Measurements from ENCODE around the gene MPRIP. TPM values are rescaled to one million over a fixed set of nuclear protein-coding genes. Genes with fewer than 3 reads are reported as not detected.

The MPRIP gene
- total and polyA plus RNA-seq, 2 of the 13 experiments (the other 11 are each of a cell fraction or from before 2014, with no cell fraction given): 50.2 to 52.4 TPM

GRCh38 chr17:17154981-17155380 lies 112.7 kb downstream of the MPRIP start:
- Histone ChIP-seq H3K36me3 (replicated peaks in 1 of 2; ENCODE audit: control insufficient read depth in 1 of 2, insufficient read depth in 2 of 2, low read length in 2 of 2) (peaks cover 18 to 70% of the 10 kb centered on the region in 2 experiments), H3K27me3 (ENCODE audit: control insufficient read depth in 1 of 2, insufficient read depth in 2 of 2, low read length in 2 of 2) (no peaks in the 10 kb centered on the region), H3K27ac (ENCODE audit: extremely low read length, insufficient read depth, low read length) (no peak overlapping the region), H3K4me3 (replicated peaks in 1 of 3; ENCODE audit: insufficient read depth in 1 of 3, low read depth in 2 of 3, low read length in 3 of 3) (no peak overlapping the region), H3K4me1 (ENCODE audit: insufficient read depth, low read length) (no peaks in the 10 kb centered on the region), H2AFZ (ENCODE audit: low read length) (no peak overlapping the region), H3K79me2 (ENCODE audit: insufficient read depth, low read length) (no peaks in the 10 kb centered on the region), H4K20me1 (ENCODE audit: insufficient read depth, low read length) (no peaks in the 10 kb centered on the region), H3K4me2 (ENCODE audit: low read depth, low read length) (no peak overlapping the region), H3K9ac (ENCODE audit: insufficient read depth, low read depth, low read length) (no peak overlapping the region), H3K9me3 (ENCODE audit: low read length) (no peaks in the 10 kb centered on the region)
- no peak for TF ChIP-seq ZNF629 (CRISPR knock-in tag; conservative IDR thresholded peaks at IDR 0.05)
- TF ChIP-seq AKNA (CRISPR knock-in tag; IDR thresholded peaks at IDR 0.05; ENCODE audit: borderline replicate concordance): no peak
- TF ChIP-seq ETV6 (CRISPR knock-in tag; conservative IDR thresholded peaks at IDR 0.05): no peak
- TF ChIP-seq KLF16 (CRISPR knock-in tag; IDR thresholded peaks at IDR 0.05): no peak
- in situ Hi-C loops (cut with HindIII; ENCODE audit: extremely low pct_ligation_motif_present, low pct_unique_long_range_greater_than_20kb): no loop called here
- no peak for ATAC-seq
- ChIA-PET POLR2A (no interaction called here), CTCF (ENCODE audit: low intra/inter-chr PET ratio, low total read pairs) (no interaction called here)
- intact Hi-C loops (cut with micrococcal nuclease; ENCODE audit: unreplicated experiment): no loop called here
- WGBS (ENCODE audit: low lambda C conversion rate): 98% methylated on average over 8 of the region's 8 CpGs
- DNase-seq (ENCODE audit: low spot score): no peak
- no peak for FAIRE-seq
- no TSS peak for BruUV-seq (replicated peaks)
